ENCODE results near the gene C12orf42.

Gene C12orf42

GRCh38 chr12:103475073-103475472 lies 20.7 kb downstream of the C12orf42 start:
- no peaks in the 10 kb centered on the region for H4K20me1 ChIP-seq (ENCODE audit: low read depth, low read length)
- H3K36me3 ChIP-seq (ENCODE audit: low read length): no peaks in the 10 kb centered on the region; the same call in 1 of the 2 replicates
- H3F3A ChIP-seq (ENCODE audit: insufficient read depth): no peaks in the 10 kb centered on the region
- no peaks in the 10 kb centered on the region for H3K27me3 ChIP-seq (ENCODE audit: low read length)
- H3K9me3 ChIP-seq (ENCODE audit: insufficient read depth, low read length): no peaks in the 10 kb centered on the region
- no peak overlapping the region for H2AFZ ChIP-seq (ENCODE audit: low read depth, low read length, severe bottlenecking)
- H3K79me2 ChIP-seq (ENCODE audit: insufficient read depth, low read length): no peaks in the 10 kb centered on the region
- H3K9ac ChIP-seq (ENCODE audit: low read length): no peak overlapping the region
- TF ChIP-seq CTCF (IDR thresholded peaks at IDR 0.05; ENCODE audit: insufficient read depth, low read length, poor library complexity, severe bottlenecking) (no peak), EZH2phosphoT487 (conservative IDR thresholded peaks at IDR 0.05; ENCODE audit: low read length) (no peak)
- no peak overlapping the region for H3K27ac ChIP-seq (ENCODE audit: low read depth, low read length)
- no peak overlapping the region for H3K4me3 ChIP-seq (ENCODE audit: insufficient read depth, low read length, poor library complexity, severe bottlenecking)
- no peak overlapping the region for H3K4me2 ChIP-seq (ENCODE audit: low read depth, low read length, poor library complexity, severe bottlenecking)
- no peaks in the 10 kb centered on the region for H3K9me2 ChIP-seq (replicated peaks; ENCODE audit: insufficient read depth, low read length)

GRCh38 chr12:103470664-103471063 lies 25.1 kb downstream of the C12orf42 start:
- no peak overlapping the region for H3K4me2 ChIP-seq (ENCODE audit: low read depth, low read length, poor library complexity, severe bottlenecking)
- TF ChIP-seq EZH2phosphoT487 (conservative IDR thresholded peaks at IDR 0.05; ENCODE audit: low read length): no peak
- TF ChIP-seq CTCF (IDR thresholded peaks at IDR 0.05; ENCODE audit: insufficient read depth, low read length, poor library complexity, severe bottlenecking): no peak
- no peaks in the 10 kb centered on the region for H3F3A ChIP-seq (ENCODE audit: insufficient read depth)
- no peak overlapping the region for H3K4me3 ChIP-seq (ENCODE audit: insufficient read depth, low read length, poor library complexity, severe bottlenecking)
- H3K9ac ChIP-seq (ENCODE audit: low read length): no peak overlapping the region
- no peaks in the 10 kb centered on the region for H3K9me3 ChIP-seq (ENCODE audit: insufficient read depth, low read length)
- no peaks in the 10 kb centered on the region for H3K27me3 ChIP-seq (ENCODE audit: low read length)
- H3K36me3 ChIP-seq (ENCODE audit: low read length): no peaks in the 10 kb centered on the region
- H3K9me2 ChIP-seq (replicated peaks; ENCODE audit: insufficient read depth, low read length): no peaks in the 10 kb centered on the region
- no peak overlapping the region for H2AFZ ChIP-seq (ENCODE audit: low read depth, low read length, severe bottlenecking)
- H4K20me1 ChIP-seq (ENCODE audit: low read depth, low read length): no peaks in the 10 kb centered on the region
- no peaks in the 10 kb centered on the region for H3K79me2 ChIP-seq (ENCODE audit: insufficient read depth, low read length)
- H3K27ac ChIP-seq (ENCODE audit: low read depth, low read length): no peak overlapping the region

- TF ChIP-seq CTCF (IDR thresholded peaks at IDR 0.05; ENCODE audit: insufficient read depth, low read length, poor library complexity, severe bottlenecking) (no peak), EZH2phosphoT487 (conservative IDR thresholded peaks at IDR 0.05; ENCODE audit: low read length) (no peak)
- Histone ChIP-seq H3K4me2 (ENCODE audit: low read depth, low read length, poor library complexity, severe bottlenecking) (no peak overlapping the region), H3K9me2 (replicated peaks; ENCODE audit: insufficient read depth, low read length) (no peaks in the 10 kb centered on the region), H3K4me3 (ENCODE audit: insufficient read depth, low read length, poor library complexity, severe bottlenecking) (no peak overlapping the region), H3K79me2 (ENCODE audit: insufficient read depth, low read length) (no peaks in the 10 kb centered on the region), H4K20me1 (ENCODE audit: low read depth, low read length) (no peaks in the 10 kb centered on the region), H3K9me3 (ENCODE audit: insufficient read depth, low read length) (no peaks in the 10 kb centered on the region), H3K9ac (ENCODE audit: low read length) (no peak overlapping the region), H3K27ac (ENCODE audit: low read depth, low read length) (no peak overlapping the region), H3K36me3 (ENCODE audit: low read length) (no peaks in the 10 kb centered on the region), H2AFZ (ENCODE audit: low read depth, low read length, severe bottlenecking) (no peak overlapping the region), H3K27me3 (ENCODE audit: low read length) (no peaks in the 10 kb centered on the region), H3F3A (ENCODE audit: insufficient read depth) (no peaks in the 10 kb centered on the region)
Measured at GRCh38 chr12:103469719-103470118, 26.0 kb downstream of the C12orf42 start.
